Karpas-422 (cell line): ENCODE data around the gene SRM. TPM values are rescaled to one million over a fixed set of nuclear protein-coding genes. Genes with fewer than 3 reads are reported as not detected.
"Not testable (repeated sequence)": the region's sequence is repeated elsewhere in the genome, so short reads cannot be mapped to it uniquely, and the experiment has no call there.

Experiments used
- DNase-seq: peaks from one replicate; pipeline ENCODE4 v3.0.0-alpha.2; 2015
- H2AFZ ChIP-seq: fragments of 200-600 bp; sonication (generic); 2 replicates; pipeline ENCODE4 v1.6.1; 2014; ENCODE audit warnings: antibody characterized with exemption, low read length, mixed read lengths
- H3K27ac ChIP-seq: fragments of 200-600 bp; sonication (generic); 2 replicates; pipeline ENCODE4 v1.5.1; 2014; ENCODE audit warnings: mild to moderate bottlenecking, low read length, moderate library complexity
- H3K27me3 ChIP-seq: fragments of 200-600 bp; sonication (generic); 2 replicates; pipeline ENCODE4 v1.6.1; 2014; ENCODE audit warnings: low read length, mixed read lengths
- H3K36me3 ChIP-seq: fragments of 200-600 bp; sonication (generic); 2 replicates; pipeline ENCODE4 v1.6.1; 2014; ENCODE audit warnings: low read length, mixed read lengths; ENCODE audit not compliant: insufficient read depth
- H3K4me1 ChIP-seq: fragments of 200-600 bp; sonication (generic); 2 replicates; pipeline ENCODE4 v1.6.1; 2014; ENCODE audit warnings: mild to moderate bottlenecking, low read length, mixed read lengths
- H3K4me2 ChIP-seq: fragments of 200-600 bp; sonication (generic); 2 replicates; pipeline ENCODE4 v1.6.1; 2014; ENCODE audit warnings: low read length, low read depth, mild to moderate bottlenecking; ENCODE audit not compliant: poor library complexity, severe bottlenecking
- H3K4me3 ChIP-seq: fragments of 200-600 bp; sonication (generic); 2 replicates; pipeline ENCODE4 v1.5.1; 2014; ENCODE audit warnings: mild to moderate bottlenecking, antibody characterized with exemption, low read length, mixed read lengths
- H3K79me2 ChIP-seq: fragments of 200-600 bp; sonication (generic); 2 replicates; pipeline ENCODE4 v1.6.1; 2014; ENCODE audit warnings: mild to moderate bottlenecking, low read length, mixed read lengths
- H3K9ac ChIP-seq: fragments of 200-600 bp; sonication (generic); 2 replicates; pipeline ENCODE4 v1.6.0; 2014; ENCODE audit warnings: low read length
- H3K9me2 ChIP-seq: fragments of 200-600 bp; sonication (generic), shearing (Covaris generic); replicated peaks from 2 replicates; pipeline ENCODE4 v1.6.0; 2014; ENCODE audit warnings: mild to moderate bottlenecking, low read length, moderate library complexity; ENCODE audit not compliant: insufficient read depth
- H3K9me3 ChIP-seq: fragments of 300-700, 200-600 bp; sonication (generic); 2 replicates; pipeline ENCODE4 v1.6.1; 2014; ENCODE audit warnings: low read length, mixed read lengths
- H4K20me1 ChIP-seq: fragments of 200-600 bp; sonication (generic); 2 replicates; pipeline ENCODE4 v1.6.1; 2014; ENCODE audit warnings: mild to moderate bottlenecking, antibody characterized with exemption, low read length, low read depth; ENCODE audit not compliant: insufficient read depth
- total RNA-seq: library from RNA; depleted of rRNA; stranded (reverse); fragments of >200 nt; shearing (Covaris generic); gene quantifications from 2 replicates; pipeline ENCODE4 v1.2.3, GENCODE V29; 2014; ENCODE audit warnings: low replicate concordance

Gene SRM
- total RNA-seq, 1 experiment from 2014 or later: 50.3 TPM

- no peaks in the 10 kb centered on the region for H3K9me2 ChIP-seq
- H3K4me1 ChIP-seq: peaks cover 16% of the 10 kb centered on the region
- no peaks in the 10 kb centered on the region for H3K27me3 ChIP-seq
- peak within 1 kb of the TSS; percentile 74 for H3K4me3 ChIP-seq
- no peaks in the 10 kb centered on the region for H3K9me3 ChIP-seq
- peak within 1 kb of the TSS; percentile 90 for H3K4me2 ChIP-seq
- H4K20me1 ChIP-seq: peaks cover 4% of the 10 kb centered on the region; the same call in 1 of the 2 replicates
- H2AFZ ChIP-seq: peak within 1 kb of the TSS; percentile 65; the same call in 1 of the 2 replicates
- peak within 1 kb of the TSS; percentile 41; the same call in 1 of the 2 replicates for H3K27ac ChIP-seq
- peak; percentile 97 for DNase-seq
- peaks cover 30% of the 10 kb centered on the region for H3K79me2 ChIP-seq
- peaks cover 8% of the 10 kb centered on the region for H3K36me3 ChIP-seq
- H3K9ac ChIP-seq: peak within 1 kb of the TSS; percentile 83
Observed at GRCh38 chr1:11099310-11100148, 39.7 kb upstream of the SRM start, which contains the start of gene EXOSC10. Gene EXOSC10, minus strand, starts transcription at chr1:11099869. Its CDS starts 38 bp downstream, at chr1:11099831.

DNA sequence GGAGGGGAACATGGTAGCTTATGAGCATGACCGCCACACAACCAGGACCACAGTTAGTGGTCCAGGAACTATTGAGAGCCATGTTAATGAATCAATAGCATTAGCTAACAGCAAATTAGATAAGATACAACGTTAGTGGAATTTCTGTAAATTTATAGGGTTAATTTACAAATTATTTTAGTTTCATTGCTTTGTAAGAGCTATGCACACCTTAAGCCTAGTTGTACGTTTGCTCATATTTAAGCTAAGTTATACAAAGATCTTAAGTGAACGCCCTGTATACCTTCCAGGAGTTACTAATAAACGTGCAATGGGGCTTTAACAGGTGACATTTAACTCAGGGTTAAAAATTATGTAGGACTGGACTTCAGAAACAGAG is 39.1 kb upstream of the SRM start:
- Histone ChIP-seq H3K4me3 (peak overlapping the region; percentile 74), H3K9ac (peak overlapping the region; percentile 83), H3K9me3 (no peaks in the 10 kb centered on the region), H3K27me3 (no peaks in the 10 kb centered on the region), H3K79me2 (peaks cover 30% of the 10 kb centered on the region), H2AFZ (peak overlapping the region; percentile 45; the same call in 1 of the 2 replicates), H3K27ac (no peak overlapping the region; the same call in 1 of the 2 replicates), H4K20me1 (peaks cover 4% of the 10 kb centered on the region; the same call in 1 of the 2 replicates), H3K4me1 (peaks cover 16% of the 10 kb centered on the region), H3K9me2 (no peaks in the 10 kb centered on the region), H3K36me3 (peaks cover 8% of the 10 kb centered on the region), H3K4me2 (peak overlapping the region; percentile 90)
- no peak for DNase-seq

DNA sequence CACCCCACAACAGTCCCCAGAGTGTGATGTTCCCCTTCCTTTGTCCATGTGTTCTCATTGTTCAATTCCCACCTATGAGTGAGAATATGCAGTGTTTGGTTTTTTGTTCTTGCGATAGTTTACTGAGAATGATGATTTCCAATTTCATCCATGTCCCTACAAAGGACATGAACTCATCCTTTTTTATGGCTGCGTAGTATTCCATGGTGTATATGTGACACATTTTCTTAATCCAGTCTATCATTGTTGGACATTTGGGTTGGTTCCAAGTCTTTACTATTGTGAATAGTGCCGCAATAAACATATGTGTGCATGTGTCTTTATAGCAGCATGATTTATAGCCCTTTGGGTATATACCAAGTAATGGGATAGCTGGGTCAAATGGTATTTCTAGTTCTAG is 24.0 kb upstream of the SRM start:
- H3K4me3 ChIP-seq, DNase-seq, H3K4me1 ChIP-seq, H4K20me1 ChIP-seq, H3K27ac ChIP-seq, H2AFZ ChIP-seq, H3K9me2 ChIP-seq, H3K79me2 ChIP-seq, H3K9me3 ChIP-seq, H3K4me2 ChIP-seq, H3K9ac ChIP-seq, H3K27me3 ChIP-seq: not testable (repeated sequence)
- peaks cover 35% of the 10 kb centered on the region for H3K36me3 ChIP-seq

- no peak overlapping the region for H3K27ac ChIP-seq
- no peak overlapping the region for H2AFZ ChIP-seq
- no peaks in the 10 kb centered on the region for H4K20me1 ChIP-seq
- no peaks in the 10 kb centered on the region for H3K9me3 ChIP-seq
- DNase-seq: no peak
- H3K79me2 ChIP-seq: no peaks in the 10 kb centered on the region
- peaks cover 20% of the 10 kb centered on the region; the same call in 1 of the 2 replicates for H3K36me3 ChIP-seq
- H3K4me3 ChIP-seq: no peak overlapping the region
- H3K4me2 ChIP-seq: no peak overlapping the region
- H3K27me3 ChIP-seq: no peaks in the 10 kb centered on the region
- H3K9me2 ChIP-seq: no peaks in the 10 kb centered on the region
- no peaks in the 10 kb centered on the region for H3K4me1 ChIP-seq
- no peak overlapping the region for H3K9ac ChIP-seq
Observed at GRCh38 chr1:11080931-11081330, 21.1 kb upstream of the SRM start.

DNA sequence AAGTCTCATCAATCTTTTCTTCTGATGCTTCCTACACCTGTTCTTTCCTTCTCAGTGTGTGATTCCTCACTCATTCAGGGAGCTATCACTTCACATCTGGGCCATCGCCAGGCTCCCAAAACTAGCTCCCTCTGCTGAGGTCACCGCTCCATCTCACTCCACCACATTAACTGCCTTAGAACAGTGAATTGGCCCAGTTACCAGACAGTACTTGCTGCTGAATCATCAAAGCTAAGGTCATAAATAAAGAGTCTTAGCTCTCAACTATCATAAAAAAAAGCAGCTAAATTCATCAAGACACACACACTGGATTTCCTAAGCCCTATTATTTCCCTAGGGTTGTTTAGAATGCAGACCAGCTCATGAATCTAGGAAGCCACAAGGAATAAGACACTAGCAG is 18.8 kb upstream of the SRM start:
- no peaks in the 10 kb centered on the region for H3K9me2 ChIP-seq
- peaks cover 3% of the 10 kb centered on the region for H3K4me1 ChIP-seq
- H3K4me2 ChIP-seq: no peak overlapping the region
- no peaks in the 10 kb centered on the region for H4K20me1 ChIP-seq
- no peaks in the 10 kb centered on the region for H3K9me3 ChIP-seq
- H3K27me3 ChIP-seq: no peaks in the 10 kb centered on the region
- no peak for DNase-seq
- H3K4me3 ChIP-seq: no peak overlapping the region
- no peak overlapping the region for H2AFZ ChIP-seq
- no peak overlapping the region for H3K9ac ChIP-seq
- no peak overlapping the region for H3K27ac ChIP-seq
- H3K36me3 ChIP-seq: peaks cover 20% of the 10 kb centered on the region; the same call in 1 of the 2 replicates
- no peaks in the 10 kb centered on the region for H3K79me2 ChIP-seq

GRCh38 chr1:11073398-11073797 is 13.6 kb upstream of the SRM start:
- not testable (repeated sequence) for DNase-seq, H3K9ac ChIP-seq, H3K4me3 ChIP-seq, H3K79me2 ChIP-seq, H3K27me3 ChIP-seq, H2AFZ ChIP-seq, H3K9me2 ChIP-seq, H3K9me3 ChIP-seq, H4K20me1 ChIP-seq
- peaks cover 27% of the 10 kb centered on the region for H3K36me3 ChIP-seq
- peak overlapping the region; percentile 97 for H3K27ac ChIP-seq
- H3K4me2 ChIP-seq: peak overlapping the region; percentile 78
- H3K4me1 ChIP-seq: peaks cover 36% of the 10 kb centered on the region

- peak overlapping the region; percentile 66 for H3K9ac ChIP-seq
- H3K4me2 ChIP-seq: peak overlapping the region; percentile 78
- 0 out of 2 replicates have a peak, but pooled peaks cover 4% of the 10 kb centered on the region for H4K20me1 ChIP-seq
- H3K79me2 ChIP-seq: peaks cover 3% of the 10 kb centered on the region
- no peaks in the 10 kb centered on the region for H3K9me2 ChIP-seq
- no peaks in the 10 kb centered on the region for H3K9me3 ChIP-seq
- peak; percentile 87 for DNase-seq
- H3K4me3 ChIP-seq: peak overlapping the region; percentile 59
- peaks cover 34% of the 10 kb centered on the region for H3K36me3 ChIP-seq
- H2AFZ ChIP-seq: no peak overlapping the region
- H3K27me3 ChIP-seq: no peaks in the 10 kb centered on the region
- peak overlapping the region; percentile 97 for H3K27ac ChIP-seq
- H3K4me1 ChIP-seq: peaks cover 36% of the 10 kb centered on the region
Observed at GRCh38 chr1:11072216-11072917, 12.5 kb upstream of the SRM start.
